Measurements from ENCODE around the gene MRPL12.
A peak's percentile ranks its signal among the peaks of the same experiment; 100 is the strongest.

The MRPL12 gene

GRCh38 chr17:81701288-81702071 is 1.7 kb upstream of the MRPL12 start:
- DNase-seq (ENCODE audit: low read depth): no peak

GRCh38 chr17:81703747-81704654 is 834 bp downstream of the MRPL12 start:
- DNase-seq (ENCODE audit: low read depth): no peak

- no peak for DNase-seq (ENCODE audit: low read depth)
These were observed 2.5 kb downstream of the MRPL12 start for GRCh38 chr17:81705518-81706231.

GRCh38 chr17:81706232-81706611 is 3.1 kb downstream of the MRPL12 start:
- no peak for DNase-seq (ENCODE audit: low read depth)

GRCh38 chr17:81706757-81707624 is 3.8 kb downstream of the MRPL12 start:
- DNase-seq (ENCODE audit: low read depth): no peak

GRCh38 chr17:81707725-81708646 is 4.8 kb downstream of the MRPL12 start:
- DNase-seq (ENCODE audit: low read depth): no peak

- no peak for DNase-seq (ENCODE audit: low read depth)
These were observed 5.6 kb downstream of the MRPL12 start for GRCh38 chr17:81708739-81709185.

GRCh38 chr17:81710514-81711308 is 7.5 kb downstream of the MRPL12 start:
- DNase-seq (ENCODE audit: low read depth): peak; percentile 30

GRCh38 chr17:81711814-81712467 is 8.8 kb downstream of the MRPL12 start, which contains the start of gene SLC25A10:
Gene SLC25A10 (plus strand): TSS chr17:81712284. CDS start chr17:81712427, 143 bp downstream.
- peak; percentile 62 for DNase-seq (ENCODE audit: low read depth)

GRCh38 chr17:81712468-81713003 is 9.4 kb downstream of the MRPL12 start:
- no peak for DNase-seq (ENCODE audit: low read depth)

- DNase-seq (ENCODE audit: low read depth): no peak
These were observed 9.9 kb downstream of the MRPL12 start for GRCh38 chr17:81713004-81713555.

- no peak for DNase-seq (ENCODE audit: low read depth)
These were observed 10.6 kb downstream of the MRPL12 start for GRCh38 chr17:81713556-81714411.

GRCh38 chr17:81714412-81715106 is 11.4 kb downstream of the MRPL12 start:
- DNase-seq (ENCODE audit: low read depth): no peak

- DNase-seq (ENCODE audit: low read depth): no peak
These were observed 12.1 kb downstream of the MRPL12 start for GRCh38 chr17:81715107-81715871.

GRCh38 chr17:81715872-81716673 is 12.9 kb downstream of the MRPL12 start:
- DNase-seq (ENCODE audit: low read depth): no peak

Data from fibroblast of gingiva (primary cell).